HepG2 (cell line): ENCODE data around the gene NPB. TPM values are rescaled to one million over a fixed set of nuclear protein-coding genes. Genes with fewer than 3 reads are reported as not detected.

Experiments
- GABPA ChIP-seq, 2 experiments: IDR thresholded peaks; 2 replicates each; pipeline ENCODE4 v1.6.1; 2011 to 2016; ENCODE audit warnings: low read depth in 2 of 2, low read length in 1 of 2, missing biosample characterization in 1 of 2, missing genetic modification characterization in 1 of 2
- HNRNPLL ChIP-seq: fragments of 200-400 bp; formaldehyde crosslinking; IDR thresholded peaks from 2 replicates; pipeline ENCODE4 v1.6.1; 2017; ENCODE audit warnings: mild to moderate bottlenecking, low read depth, low read length; ENCODE audit not compliant: poor library complexity, severe bottlenecking
- IKZF5 ChIP-seq: IDR thresholded peaks from 2 replicates; pipeline ENCODE4 v1.6.1; 2018; ENCODE audit warnings: missing genetic modification reagents, mild to moderate bottlenecking, missing compliant biosample characterization
- MED1 ChIP-seq: sonication (generic); formaldehyde crosslinking; IDR thresholded peaks from 2 replicates; pipeline ENCODE4 v1.4.0; 2020; ENCODE audit warnings: missing genetic modification reagents
- MZF1 ChIP-seq: sonication (generic); formaldehyde crosslinking; IDR thresholded peaks from 2 replicates; pipeline ENCODE4 v1.8.1; 2023; ENCODE audit warnings: mild to moderate bottlenecking, missing genetic modification reagents, borderline replicate concordance
- SP4 ChIP-seq: sonication (generic); formaldehyde crosslinking; IDR thresholded peaks from 2 replicates; pipeline ENCODE4 v1.8.1; 2023; ENCODE audit warnings: mild to moderate bottlenecking, missing genetic modification reagents
- TIGD3 ChIP-seq: sonication (generic); formaldehyde crosslinking; IDR thresholded peaks from 2 replicates; pipeline ENCODE4 v1.5.1; 2020; ENCODE audit warnings: mild to moderate bottlenecking, missing genetic modification reagents, borderline replicate concordance
- TMF1 ChIP-seq: sonication (generic); formaldehyde crosslinking; IDR thresholded peaks from 2 replicates; pipeline ENCODE4 v1.8.1; 2022; ENCODE audit warnings: low read depth, missing genetic modification reagents
- ZBTB1 ChIP-seq: sonication (generic); formaldehyde crosslinking; IDR thresholded peaks from 2 replicates; pipeline ENCODE4 v1.4.0; 2020; ENCODE audit warnings: missing genetic modification reagents, borderline replicate concordance
- ZMYM4 ChIP-seq: sonication (generic); formaldehyde crosslinking; IDR thresholded peaks from 2 replicates; pipeline ENCODE4 v1.8.1; 2023; ENCODE audit warnings: mild to moderate bottlenecking, missing genetic modification reagents
- ZNF318 ChIP-seq: sonication (generic); formaldehyde crosslinking; IDR thresholded peaks from 2 replicates; pipeline ENCODE4 v1.4.0; 2020; ENCODE audit warnings: mild to moderate bottlenecking, missing genetic modification reagents
- ZNF337 ChIP-seq: sonication (generic); formaldehyde crosslinking; IDR thresholded peaks from 2 replicates; pipeline ENCODE4 v1.5.1; 2020; ENCODE audit warnings: missing genetic modification reagents, low read depth, mild to moderate bottlenecking, borderline replicate concordance
- ZNF775 ChIP-seq: sonication (generic); formaldehyde crosslinking; IDR thresholded peaks from 2 replicates; pipeline ENCODE4 v1.4.0; 2020; ENCODE audit warnings: missing genetic modification reagents, mild to moderate bottlenecking, moderate library complexity, borderline replicate concordance
- polyA plus RNA-seq, 8 experiments: library from polyadenylated mRNA; depleted of rRNA in 3 of 8; stranded (reverse) in 7 of 8; unstranded in 1 of 8; fragments of >200 nt; fragmentation: Illumina TruSeq in 4 of 8; extraction: Trizol in 4 of 8; gene quantifications; 2 replicates each; pipeline versions ENCODE4 v1.2.1 to v1.2.3, GENCODE V29; 2011 to 2016; ENCODE audit warnings: low read depth in 4 of 8, missing spikeins in 1 of 8, mixed read lengths in 1 of 8; ENCODE audit not compliant: insufficient read depth in 1 of 8
- total RNA-seq, 5 experiments: library from RNA; depleted of rRNA; stranded (reverse); fragments of >200 nt; fragmentation: Illumina TruSeq; extraction: Trizol; gene quantifications; 2 replicates each; pipeline ENCODE4 v1.2.3, GENCODE V29; 2016; ENCODE audit warnings: low read depth in 1 of 5

Gene NPB
- total and polyA plus RNA-seq, 2 of the 13 experiments (the other 11 are each of a cell fraction or from before 2014, with no cell fraction given) = 0.11 to 0.93 TPM

- TF ChIP-seq ZNF318 (no peak), ZNF775 (CRISPR knock-in tag) (no peak), ZNF337 (no peak), IKZF5 (CRISPR knock-in tag) (no peak), TIGD3 (CRISPR knock-in tag) (no peak), TMF1 (CRISPR knock-in tag) (0 out of 2 replicates have a peak, but pooled peaks have one; percentile 35), MED1 (CRISPR knock-in tag) (0 out of 2 replicates have a peak, but pooled peaks have one; percentile 1), MZF1 (CRISPR knock-in tag) (peak; percentile 47; the same call in 1 of the 2 replicates), HNRNPLL (peak; percentile 13), SP4 (no peak), ZBTB1 (no peak), GABPA (IDR thresholded peaks at IDR 0.05; ENCODE audit: low read depth, low read length) (no peak), GABPA (CRISPR knock-in tag; IDR thresholded peaks at IDR 0.05; ENCODE audit: low read depth) (no peak), ZMYM4 (CRISPR knock-in tag) (no peak)
Measured at GRCh38 chr17:81865358-81865732, 36.7 kb upstream of the NPB start (continued).
